ENCODE results near the gene GLUD2. TPM values are rescaled to one million over a fixed set of nuclear protein-coding genes. Genes with fewer than 3 reads are reported as not detected.

Gene GLUD2
- total RNA-seq, 1 experiment from 2014 or later = 1.0 TPM

- Histone ChIP-seq H3K9me3 (ENCODE audit: control insufficient read depth, low read depth, low read length) (peaks cover 35% of the 10 kb centered on the region), H4K20me1 (ENCODE audit: control insufficient read depth, insufficient read depth, insufficient read length) (no peaks in the 10 kb centered on the region), H3K56ac (ENCODE audit: insufficient read length, low read depth, low read length) (no peak overlapping the region), H2AFZ (ENCODE audit: low read length) (no peak overlapping the region), H3K27me3 (ENCODE audit: insufficient read depth, low read length) (peaks cover 4% of the 10 kb centered on the region; the same call in 1 of the 2 replicates), H3K18ac (ENCODE audit: insufficient read length, low read depth, low read length) (no peak overlapping the region), H3K23me2 (ENCODE audit: insufficient read length, low read depth, low read length, poor library complexity, severe bottlenecking) (no peaks in the 10 kb centered on the region), H4K91ac (ENCODE audit: insufficient read length, low read depth, low read length) (no peak overlapping the region), H3K23ac (ENCODE audit: insufficient read length, low read depth, low read length) (no peak overlapping the region), H3K4me1 (ENCODE audit: insufficient read depth, low read length) (no peaks in the 10 kb centered on the region), H4K5ac (ENCODE audit: insufficient read length, low read depth, low read length) (no peak overlapping the region), H2BK20ac (ENCODE audit: low read depth, low read length, poor library complexity, severe bottlenecking) (no peak overlapping the region), H3K9ac (ENCODE audit: extremely low read depth, insufficient read length, low read length) (no peak overlapping the region), H2BK15ac (ENCODE audit: low read depth, low read length) (no peak overlapping the region), H4K8ac (replicated peaks; ENCODE audit: insufficient read length, low read depth, low read length) (no peak overlapping the region), H3K79me2 (ENCODE audit: insufficient read depth, low read length) (no peaks in the 10 kb centered on the region), H2BK5ac (ENCODE audit: insufficient read length, low read length) (no peak overlapping the region), H3T11ph (ENCODE audit: low read length) (no peak overlapping the region), H3K79me1 (ENCODE audit: insufficient read depth, low read depth, low read length, poor library complexity, severe bottlenecking) (no peaks in the 10 kb centered on the region), H3K14ac (ENCODE audit: insufficient read depth, low read length) (no peak overlapping the region), H3K4me2 (ENCODE audit: insufficient read depth, insufficient read length, low read length) (no peak overlapping the region), H2BK12ac (ENCODE audit: insufficient read length, low read depth, low read length) (no peak overlapping the region), H2BK120ac (ENCODE audit: low read depth, low read length, poor library complexity, severe bottlenecking) (no peak overlapping the region), H3K27ac (ENCODE audit: insufficient read length, low read depth, low read length) (no peak overlapping the region), H2AK5ac (ENCODE audit: insufficient read length, low read length) (no peak overlapping the region), H3K4ac (ENCODE audit: low read depth, low read length) (no peak overlapping the region)
- H3K4me1 Mint-ChIP-seq = no peaks in the 10 kb centered on the region
- no peak for TF ChIP-seq CTCF (conservative IDR thresholded peaks at IDR 0.05)
- peaks cover 43 to 51% of the 10 kb centered on the region in 2 experiments for H3K9me3 Mint-ChIP-seq
- peaks cover 3 to 10% (median 6%) of the 10 kb centered on the region in 3 experiments; a peak in 5 of 7 replicates for H3K36me3 Mint-ChIP-seq (ENCODE audit: insufficient read depth in 1 of 3, low read depth in 3 of 3)
- H3K27ac Mint-ChIP-seq = no peak overlapping the region
- H3K4me3 Mint-ChIP-seq = no peak overlapping the region
- peaks cover 42% of the 10 kb centered on the region for H3K27me3 Mint-ChIP-seq (ENCODE audit: low read depth)
- DNase-seq = no peak
- WGBS (ENCODE audit: extremely low coverage, insufficient read length, low lambda C conversion rate) = no CpG with 5 or more reads among the region's 2 CpGs
Observed at GRCh38 chrX:121052122-121052521, 4.7 kb downstream of the GLUD2 start.

Measured in H9 (cell line).